CD4-positive, alpha-beta memory T cell (primary cell): ENCODE results near the gene GBX1. TPM values are rescaled to one million over a fixed set of nuclear protein-coding genes. Genes with fewer than 3 reads are reported as not detected.
A peak's percentile ranks its signal among the peaks of the same experiment; 100 is the strongest.

ENCODE experiments used
- CTCF ChIA-PET: fragments of 350-600 bp; sonication (Branson Sonifier 250); formaldehyde crosslinking; loops from one replicate; lab custom pipeline; 2021; ENCODE audit warnings: inconsistent platforms; ENCODE audit not compliant: partially characterized antibody; lab: Charles Lee
- POLR2A ChIA-PET: fragments of 350-600 bp; sonication (Branson Sonifier 250); formaldehyde crosslinking; loops from one replicate; lab custom pipeline; 2021; ENCODE audit not compliant: partially characterized antibody; lab: Charles Lee
- DNase-seq, 5 donors: peaks; one replicate each; pipeline versions ENCODE4 v3.0.0 to v3.0.0-alpha.2; 2020 to 2022; ENCODE audit warnings: mixed read lengths in 1 of 5
- H3K27ac ChIP-seq: one replicate; pipeline ENCODE4 v1.7.0; 2013; ENCODE audit warnings: low read depth, low read length
- H3K27me3 ChIP-seq: 2 replicates; pipeline ENCODE4 v1.7.0; 2013; ENCODE audit warnings: mild to moderate bottlenecking, low read length, moderate library complexity; ENCODE audit not compliant: insufficient read depth
- H3K36me3 ChIP-seq: 2 replicates; pipeline ENCODE4 v1.7.0; 2013; ENCODE audit warnings: mild to moderate bottlenecking, low read length, moderate library complexity; ENCODE audit not compliant: insufficient read depth
- H3K4me1 ChIP-seq: 2 replicates; pipeline ENCODE4 v1.7.0; 2013; ENCODE audit warnings: mild to moderate bottlenecking, low read length, moderate library complexity; ENCODE audit not compliant: insufficient read depth
- H3K4me3 ChIP-seq, 2 donors: one replicate each; pipeline ENCODE4 v1.7.0; 2013; ENCODE audit warnings: low read length in 2 of 2, mild to moderate bottlenecking in 1 of 2
- H3K9me3 ChIP-seq, 2 donors: one replicate each; pipeline ENCODE4 v1.7.0; 2013; ENCODE audit warnings: low read length in 2 of 2, control low read depth in 1 of 2; ENCODE audit not compliant: control insufficient read depth in 1 of 2
- H3K27ac Mint-ChIP-seq, 7 donors: one replicate each; pipeline ENCODE4 v1.8.0; 2020 to 2021; ENCODE audit warnings: mixed read lengths in 7 of 7, mild to moderate bottlenecking in 6 of 7, inconsistent platforms in 3 of 7, moderate library complexity in 3 of 7
- H3K27me3 Mint-ChIP-seq, 2 donors: one replicate each; pipeline ENCODE4 v1.8.0; 2020 to 2021; ENCODE audit warnings: mixed read lengths in 2 of 2
- H3K36me3 Mint-ChIP-seq, 2 donors: one replicate each; pipeline ENCODE4 v1.8.0; 2020 to 2021; ENCODE audit warnings: mixed read lengths in 2 of 2, inconsistent platforms in 1 of 2, mild to moderate bottlenecking in 1 of 2
- H3K4me1 Mint-ChIP-seq, 4 donors: one replicate each; pipeline ENCODE4 v1.8.0; 2020 to 2021; ENCODE audit warnings: mixed read lengths in 4 of 4, mild to moderate bottlenecking in 1 of 4
- H3K4me3 Mint-ChIP-seq, 8 donors: one replicate each; pipeline ENCODE4 v1.8.0; 2020 to 2021; ENCODE audit warnings: mixed read lengths in 8 of 8, mild to moderate bottlenecking in 7 of 8, moderate library complexity in 6 of 8, inconsistent platforms in 3 of 8
- H3K9me3 Mint-ChIP-seq, 8 donors: one replicate each; pipeline ENCODE4 v1.8.0; 2020 to 2021; ENCODE audit warnings: mixed read lengths in 8 of 8, mild to moderate bottlenecking in 5 of 8, inconsistent platforms in 3 of 8, moderate library complexity in 1 of 8
- intact Hi-C: fragments of 100-400 bp; cut with micrococcal nuclease; formaldehyde crosslinking; loops from one replicate; pipeline ENCODE4 v1.15.1; 2023
- polyA plus RNA-seq, 2 donors: library from polyadenylated mRNA; unstranded; fragments of 300-500 nt; fragmentation: Illumina TruSeq; gene quantifications; one replicate each; pipeline ENCODE4 v1.2.3, GENCODE V29; 2021
- total RNA-seq, 2 experiments: library from RNA; stranded (reverse); gene quantifications; one replicate each; pipeline ENCODE4 v1.2.3, GENCODE V29; 2021

Gene GBX1
- total RNA-seq (not detected), polyA plus RNA-seq (not detected)

DNA sequence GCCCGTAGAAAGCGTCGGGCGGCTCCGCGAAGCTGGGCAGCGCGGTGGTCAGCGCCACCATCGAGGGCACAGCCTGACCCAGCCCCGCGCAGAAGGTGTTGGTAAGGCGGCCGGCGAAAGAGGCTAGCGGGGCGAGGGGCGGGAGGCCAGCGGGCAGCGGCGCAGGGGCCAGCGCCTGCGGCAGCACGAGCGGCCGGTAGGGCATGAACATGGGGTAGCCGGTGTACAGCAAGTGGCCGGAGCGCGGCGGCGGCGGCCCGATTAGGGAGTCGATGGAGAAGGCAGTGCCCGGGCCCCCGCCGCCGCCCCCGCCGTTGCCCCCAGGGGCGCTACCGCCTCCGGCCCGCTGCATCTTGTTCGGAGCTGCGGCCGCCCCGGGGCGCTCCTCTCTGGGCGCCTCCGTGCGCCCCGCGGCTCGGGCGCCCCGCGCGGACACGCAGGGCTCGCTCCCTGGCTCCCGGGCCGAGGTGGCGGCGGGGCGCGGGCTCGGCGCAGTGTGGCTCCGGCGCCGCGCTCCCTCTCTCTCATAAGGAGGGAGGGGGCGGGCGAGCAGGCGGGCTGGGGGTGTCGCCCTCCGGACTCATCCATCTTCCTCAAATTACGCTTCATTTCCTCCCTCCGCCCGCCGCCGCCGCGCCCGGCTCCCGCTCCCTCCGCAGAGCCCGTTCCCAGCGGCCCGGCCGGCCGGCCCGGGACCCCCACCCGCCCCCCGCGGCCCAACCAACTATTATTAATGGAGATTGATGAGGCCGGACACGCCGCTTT lies at the start of gene GBX1:
TSS of gene GBX1 (minus strand) at position 498 of the 765 bp plus-strand sequence. CDS start at position 352, 146 bp downstream.
- Mint-ChIP-seq H3K27me3 (peaks cover 19 to 31% of the 10 kb centered on the region in 2 donors), H3K36me3 (no peaks in the 10 kb centered on the region), H3K4me3 (peak within 1 kb of the TSS; percentile 73 to 89 (median 84)), H3K27ac (peak within 1 kb of the TSS in 4 of 7 donors; percentile 22 to 72 (median 58)), H3K4me1 (peaks cover 4 to 16% (median 11%) of the 10 kb centered on the region in 4 donors), H3K9me3 (peaks cover 0 to 2% (median 0%) of the 10 kb centered on the region in 8 donors)
- H3K27me3 ChIP-seq, result peaks cover 33% of the 10 kb centered on the region
- ChIA-PET POLR2A (interaction anchor here (0.8 to 1.2 kb wide), 3 partner anchors 10 to 80 kb away, joined by 3 read pairs; partner anchors contain the start of gene ABCF2), CTCF (interaction anchor here (0.7 to 3.9 kb wide), 10 partner anchors 10 to 185 kb away, joined by 3 to 20 read pairs (median 3); no protein-coding TSS in a partner anchor)
- no peaks in the 10 kb centered on the region for H3K9me3 ChIP-seq
- no peak within 1 kb of the TSS for H3K27ac ChIP-seq
- H3K4me1 ChIP-seq, result peaks cover 6% of the 10 kb centered on the region
- H3K36me3 ChIP-seq, result no peaks in the 10 kb centered on the region
- DNase-seq, result peak in 2 of 5 donors; percentile 13 to 18
- intact Hi-C loops, result no loop called here
- peak within 1 kb of the TSS in 1 of 2 donors; percentile 33 for H3K4me3 ChIP-seq

DNA sequence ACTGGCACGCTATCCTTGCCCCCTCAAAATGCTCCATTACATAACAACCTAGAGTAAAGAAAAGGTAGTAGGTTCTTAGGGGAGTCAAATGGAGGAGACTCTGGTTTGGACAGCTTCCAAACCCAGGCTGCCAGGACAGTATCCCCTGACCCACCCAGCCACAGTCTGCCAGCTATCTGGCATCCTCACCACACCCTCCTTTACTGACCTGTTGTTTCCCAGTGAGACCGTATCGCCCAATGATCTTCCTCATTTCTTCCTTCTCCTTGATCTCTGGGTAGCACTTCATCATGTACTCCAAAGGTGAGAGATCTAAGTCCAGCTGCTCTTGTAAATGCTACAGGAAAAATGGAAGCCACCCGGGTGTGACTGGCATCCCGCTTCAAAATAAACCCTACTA lies 47.9 kb upstream of the GBX1 start:
- peaks cover 66% of the 10 kb centered on the region for H3K36me3 ChIP-seq
- Mint-ChIP-seq H3K27ac (peak overlapping the region in 1 of 7 donors; percentile 39), H3K9me3 (peaks cover 0 to 2% (median 0%) of the 10 kb centered on the region in 8 donors), H3K36me3 (peaks cover 54 to 70% of the 10 kb centered on the region in 2 donors), H3K4me1 (peaks cover 0 to 4% (median 1%) of the 10 kb centered on the region in 4 donors), H3K27me3 (no peaks in the 10 kb centered on the region), H3K4me3 (no peak overlapping the region)
- H3K4me1 ChIP-seq, result no peaks in the 10 kb centered on the region
- intact Hi-C loops, result no loop called here
- H3K27ac ChIP-seq, result no peak overlapping the region
- ChIA-PET CTCF (interaction anchor here (1.0 kb wide), 1 partner anchor 153 kb away, joined by 3 read pairs; no protein-coding TSS in a partner anchor), POLR2A (interaction anchor here (1.0 kb wide), 1 partner anchor 8 kb away, joined by 4 read pairs; no protein-coding TSS in a partner anchor)
- H3K27me3 ChIP-seq, result no peaks in the 10 kb centered on the region
- no peaks in the 10 kb centered on the region for H3K9me3 ChIP-seq
- no peak overlapping the region for H3K4me3 ChIP-seq
- DNase-seq, result no peak

GRCh38 chr7:151213826-151214225 lies 46.3 kb upstream of the GBX1 start:
- intact Hi-C loops, result no loop called here
- Mint-ChIP-seq H3K36me3 (peaks cover 46 to 62% of the 10 kb centered on the region in 2 donors), H3K27ac (no peak overlapping the region), H3K9me3 (peaks cover 0 to 2% (median 0%) of the 10 kb centered on the region in 8 donors), H3K27me3 (no peaks in the 10 kb centered on the region), H3K4me1 (peaks cover 4 to 15% (median 6%) of the 10 kb centered on the region in 4 donors), H3K4me3 (no peak overlapping the region)
- H3K27ac ChIP-seq, result no peak overlapping the region
- ChIA-PET POLR2A (interaction anchor here (0.5 to 1.0 kb wide), 3 partner anchors 13 to 265 kb away, joined by 3 to 4 read pairs (median 3); partner anchors contain the start of gene ABCF2), CTCF (interaction anchor here (0.9 kb wide), 1 partner anchor 30 kb away, joined by 4 read pairs; no protein-coding TSS in a partner anchor)
- H3K4me3 ChIP-seq, result no peak overlapping the region
- H3K9me3 ChIP-seq, result no peaks in the 10 kb centered on the region
- peaks cover 54% of the 10 kb centered on the region for H3K36me3 ChIP-seq
- no peaks in the 10 kb centered on the region for H3K27me3 ChIP-seq
- no peaks in the 10 kb centered on the region for H3K4me1 ChIP-seq
- no peak for DNase-seq

DNA sequence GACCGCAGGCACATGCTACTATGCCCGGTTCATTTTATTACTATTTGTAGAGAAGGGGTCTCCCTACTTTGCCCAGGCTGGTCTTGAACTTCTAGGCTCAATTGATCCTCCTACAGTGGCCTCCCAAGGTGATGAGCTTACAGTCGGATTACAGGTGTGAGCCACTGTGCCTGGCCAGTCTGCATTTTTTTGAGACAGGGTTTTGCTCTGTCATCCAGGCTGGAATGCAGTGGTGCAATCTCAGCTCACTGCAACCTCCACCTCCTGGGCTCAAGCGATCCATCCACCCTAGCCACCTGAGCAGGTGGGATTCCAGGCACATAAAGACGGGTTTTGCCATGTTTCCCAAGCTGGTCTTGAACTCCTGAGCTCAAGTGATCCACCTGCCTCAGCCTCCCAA lies 45.1 kb upstream of the GBX1 start:
- Mint-ChIP-seq H3K27ac (no peak overlapping the region), H3K27me3 (no peaks in the 10 kb centered on the region), H3K4me3 (no peak overlapping the region), H3K4me1 (peaks cover 12 to 27% (median 17%) of the 10 kb centered on the region in 4 donors), H3K36me3 (peaks cover 34 to 50% of the 10 kb centered on the region in 2 donors), H3K9me3 (peaks cover 0 to 2% (median 0%) of the 10 kb centered on the region in 8 donors)
- POLR2A ChIA-PET, result no interaction called here
- Histone ChIP-seq H3K4me3 (no peak overlapping the region), H3K4me1 (peaks cover 10% of the 10 kb centered on the region), H3K36me3 (peaks cover 42% of the 10 kb centered on the region), H3K9me3 (no peaks in the 10 kb centered on the region), H3K27me3 (no peaks in the 10 kb centered on the region), H3K27ac (no peak overlapping the region)
- intact Hi-C loops, result no loop called here
- CTCF ChIA-PET, result no interaction called here
- DNase-seq, result no peak

DNA sequence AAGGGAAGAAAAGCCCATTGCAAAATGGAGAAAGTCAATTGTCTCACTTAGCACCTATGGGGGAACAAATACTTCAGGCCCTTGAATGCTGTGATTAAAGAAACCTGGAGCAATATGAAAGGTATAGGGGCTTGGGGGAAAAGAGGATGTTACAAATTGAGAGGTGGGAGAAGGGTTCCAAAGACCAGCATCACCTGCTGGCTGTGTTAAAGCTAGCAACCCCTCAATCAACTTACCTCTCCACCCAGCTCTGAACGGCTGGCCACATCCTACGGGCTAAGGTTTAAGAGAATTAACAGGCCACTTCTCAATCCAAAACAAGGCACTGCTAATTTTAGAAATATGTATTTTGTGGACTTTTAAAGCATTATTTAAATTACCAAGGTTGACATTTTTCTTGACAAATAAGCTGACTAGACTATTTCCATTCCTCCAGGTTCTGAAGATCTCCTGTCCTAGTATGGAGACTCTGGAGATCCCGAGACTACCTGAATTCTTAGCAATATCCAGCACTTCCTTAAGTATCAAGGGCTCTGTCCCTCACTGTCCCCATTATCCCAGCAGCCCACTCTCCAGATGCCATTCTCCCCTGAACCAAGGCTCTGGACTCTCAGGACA lies 43.8 kb upstream of the GBX1 start:
- ChIA-PET POLR2A (interaction anchor here (0.7 kb wide), 1 partner anchor 21 kb away, joined by 3 read pairs; the partner anchor contains the start of gene CHPF2), CTCF (no interaction called here)
- Mint-ChIP-seq H3K27me3 (no peaks in the 10 kb centered on the region), H3K4me3 (no peak overlapping the region), H3K36me3 (peaks cover 29 to 44% of the 10 kb centered on the region in 2 donors), H3K9me3 (peaks cover 0 to 2% (median 0%) of the 10 kb centered on the region in 8 donors), H3K4me1 (peaks cover 24 to 41% (median 30%) of the 10 kb centered on the region in 4 donors), H3K27ac (peak overlapping the region in 4 of 7 donors; percentile 38 to 75 (median 68))
- no peaks in the 10 kb centered on the region for H3K9me3 ChIP-seq
- peaks cover 36% of the 10 kb centered on the region for H3K36me3 ChIP-seq
- intact Hi-C loops, result no loop called here
- H3K4me1 ChIP-seq, result peaks cover 24% of the 10 kb centered on the region
- no peaks in the 10 kb centered on the region for H3K27me3 ChIP-seq
- H3K27ac ChIP-seq, result no peak overlapping the region
- no peak overlapping the region for H3K4me3 ChIP-seq
- DNase-seq, result no peak

- H3K27me3 ChIP-seq, result no peaks in the 10 kb centered on the region
- H3K4me3 Mint-ChIP-seq, result peak within 1 kb of the TSS in 2 of 8 donors; percentile 32 to 52
- ChIA-PET CTCF (no interaction called here), POLR2A (interaction anchor here (0.7 kb wide), 2 partner anchors 16 to 22 kb away, joined by 3 read pairs; partner anchors contain the start of genes ABCF2 and CHPF2)
- peaks cover 0 to 2% (median 0%) of the 10 kb centered on the region in 8 donors for H3K9me3 Mint-ChIP-seq
- peaks cover 21 to 35% of the 10 kb centered on the region in 2 donors for H3K36me3 Mint-ChIP-seq
- no peak within 1 kb of the TSS for H3K27ac ChIP-seq
- peaks cover 27 to 50% (median 36%) of the 10 kb centered on the region in 4 donors for H3K4me1 Mint-ChIP-seq
- no peaks in the 10 kb centered on the region for H3K9me3 ChIP-seq
- no peak for DNase-seq
- no peak within 1 kb of the TSS for H3K4me3 ChIP-seq
- H3K27ac Mint-ChIP-seq, result peak within 1 kb of the TSS in 6 of 7 donors; percentile 64 to 91 (median 77)
- peaks cover 33% of the 10 kb centered on the region for H3K4me1 ChIP-seq
- peaks cover 26% of the 10 kb centered on the region for H3K36me3 ChIP-seq
- intact Hi-C loops, result no loop called here
- H3K27me3 Mint-ChIP-seq, result no peaks in the 10 kb centered on the region
Measured at GRCh38 chr7:151210087-151210854, 42.8 kb upstream of the GBX1 start, which contains the start of gene H2BK1. TSS of gene H2BK1 (minus strand) at chr7:151210488. CDS start at chr7:151210318, 170 bp downstream.
